GM18502 (cell line): ENCODE data around the gene MMP25.
A peak's percentile ranks its signal among the peaks of the same experiment; 100 is the strongest.

Experiments
- ATAC-seq: cut with Tn5 transposase; IDR thresholded peaks from one replicate; pipeline ENCODE4 v1.9.1; 2021; ENCODE audit warnings: mild to moderate bottlenecking; ENCODE audit not compliant: unreplicated experiment, poor library complexity

MMP25 gene

DNA sequence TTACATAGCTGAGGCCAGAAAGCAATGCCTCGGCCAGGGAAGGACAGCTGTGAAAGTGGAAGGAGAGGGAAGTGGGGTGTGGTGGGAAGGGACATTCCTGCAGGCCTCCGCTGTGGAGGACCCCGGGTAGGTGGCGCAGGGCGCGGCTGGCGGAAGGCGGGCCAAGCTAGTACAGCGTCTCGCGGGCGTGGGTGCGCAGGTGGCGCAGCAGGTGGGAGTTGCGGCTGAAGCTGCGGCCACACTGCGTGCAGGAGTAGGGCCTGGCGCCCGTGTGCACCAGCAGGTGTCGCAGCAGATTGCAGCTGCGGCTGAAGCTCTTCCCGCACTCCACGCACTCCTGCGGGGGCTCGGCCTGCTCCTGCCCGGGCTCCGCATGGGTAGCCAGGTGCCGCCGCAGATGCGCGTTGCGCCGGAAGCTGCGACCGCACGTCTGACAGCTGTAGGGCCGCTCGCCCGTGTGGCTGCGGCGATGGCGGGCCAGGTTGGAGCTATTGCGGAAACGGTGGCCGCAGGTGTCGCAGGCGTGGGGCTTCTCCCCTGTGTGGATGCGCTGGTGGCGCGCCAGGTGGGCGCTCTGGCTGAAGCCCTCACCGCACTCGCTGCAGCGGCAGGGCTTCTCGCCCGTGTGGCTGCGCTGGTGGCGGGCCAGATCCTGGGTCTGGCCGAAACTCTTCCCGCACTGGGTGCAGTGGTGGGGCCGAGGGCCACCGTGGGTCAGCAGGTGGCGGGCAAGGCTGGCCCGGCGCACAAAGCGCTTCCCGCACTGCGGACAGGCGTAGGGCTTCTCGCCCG, 42.8 kb downstream of the MMP25 start:
- no peak for ATAC-seq

DNA sequence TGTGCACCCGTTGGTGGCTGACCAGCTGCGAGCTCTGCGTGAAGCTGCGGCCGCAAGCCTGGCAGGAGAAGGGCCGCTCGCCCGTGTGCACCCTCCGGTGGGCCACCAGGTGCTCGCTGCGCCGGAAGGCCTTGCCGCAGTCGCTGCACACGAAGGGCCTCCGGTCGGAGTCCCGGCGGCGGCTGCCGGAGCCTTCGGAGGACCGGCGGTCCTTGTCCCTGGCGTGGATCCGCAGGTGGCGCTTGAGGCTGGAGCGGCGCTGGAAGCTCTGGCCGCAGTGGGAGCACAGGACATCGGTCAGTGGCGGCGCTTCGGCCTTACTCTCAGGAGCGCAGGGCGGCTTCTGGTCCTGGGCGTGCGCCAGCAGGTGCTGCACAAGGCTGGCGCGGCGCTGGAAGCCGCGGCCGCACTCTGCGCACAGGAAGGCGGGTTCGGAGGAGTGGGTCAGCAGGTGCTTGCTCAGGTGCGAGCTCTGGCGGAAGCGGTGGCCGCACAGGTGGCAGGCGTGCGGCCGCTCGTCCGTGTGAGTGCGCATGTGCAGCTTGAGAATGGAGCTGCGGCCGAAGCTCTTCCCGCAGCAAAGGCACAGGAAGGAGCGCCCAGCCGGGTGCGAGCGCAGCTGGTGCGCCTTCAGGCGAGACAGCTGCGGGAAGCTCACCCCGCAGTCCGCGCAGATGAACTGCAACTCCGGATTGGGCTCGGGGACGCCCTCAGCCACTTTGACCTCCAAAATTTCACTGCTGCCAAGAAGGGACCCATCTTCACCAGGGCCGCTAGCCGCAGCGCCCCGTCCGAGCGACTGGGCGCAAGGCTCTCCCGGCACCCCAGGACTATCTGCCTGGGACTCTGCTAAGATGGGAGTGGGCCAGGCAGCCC, 43.6 kb downstream of the MMP25 start:
- ATAC-seq, result no peak

DNA sequence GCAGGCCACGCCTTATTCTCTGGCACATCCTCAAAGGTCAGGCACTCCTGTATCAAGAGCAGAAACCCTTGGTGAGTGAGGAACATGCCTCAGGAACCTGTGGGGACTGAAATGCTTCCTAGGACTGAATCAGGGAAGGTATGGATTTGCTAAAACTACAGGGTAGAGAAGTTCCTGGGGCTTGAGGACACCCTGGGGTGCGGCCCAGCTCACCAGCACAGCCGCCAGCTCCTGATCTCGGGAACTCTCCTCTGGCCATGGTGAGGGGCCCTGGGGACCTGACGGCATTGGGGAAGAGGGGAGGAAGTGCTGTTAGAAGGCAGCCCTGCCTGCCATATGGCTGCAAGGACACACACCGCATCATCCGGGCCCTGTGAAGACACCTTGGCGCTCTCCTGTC, 45.2 kb downstream of the MMP25 start:
- ATAC-seq, result no peak

DNA sequence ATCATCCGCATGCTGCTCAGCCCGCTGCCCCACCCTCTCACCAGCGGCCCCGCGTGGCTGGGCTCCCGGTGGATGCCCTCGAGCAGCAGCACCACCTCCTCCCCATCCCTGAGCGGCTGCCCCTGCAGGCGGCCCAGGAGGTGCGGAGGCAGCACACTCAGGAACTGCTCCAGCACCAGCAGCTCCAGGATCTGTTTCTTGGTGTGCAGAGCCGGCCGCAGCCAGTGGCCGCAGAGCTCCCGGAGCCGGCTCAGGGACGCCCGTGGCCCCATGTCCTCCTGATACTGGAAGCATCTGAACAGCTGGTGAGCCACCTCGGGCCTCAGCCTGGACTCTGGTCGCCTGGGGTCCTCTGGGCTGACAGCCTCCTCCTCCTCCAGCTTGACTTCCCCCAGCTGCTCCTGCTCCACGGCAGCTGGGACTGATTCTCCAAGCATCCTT, 46.2 kb downstream of the MMP25 start:
- no peak for ATAC-seq

DNA sequence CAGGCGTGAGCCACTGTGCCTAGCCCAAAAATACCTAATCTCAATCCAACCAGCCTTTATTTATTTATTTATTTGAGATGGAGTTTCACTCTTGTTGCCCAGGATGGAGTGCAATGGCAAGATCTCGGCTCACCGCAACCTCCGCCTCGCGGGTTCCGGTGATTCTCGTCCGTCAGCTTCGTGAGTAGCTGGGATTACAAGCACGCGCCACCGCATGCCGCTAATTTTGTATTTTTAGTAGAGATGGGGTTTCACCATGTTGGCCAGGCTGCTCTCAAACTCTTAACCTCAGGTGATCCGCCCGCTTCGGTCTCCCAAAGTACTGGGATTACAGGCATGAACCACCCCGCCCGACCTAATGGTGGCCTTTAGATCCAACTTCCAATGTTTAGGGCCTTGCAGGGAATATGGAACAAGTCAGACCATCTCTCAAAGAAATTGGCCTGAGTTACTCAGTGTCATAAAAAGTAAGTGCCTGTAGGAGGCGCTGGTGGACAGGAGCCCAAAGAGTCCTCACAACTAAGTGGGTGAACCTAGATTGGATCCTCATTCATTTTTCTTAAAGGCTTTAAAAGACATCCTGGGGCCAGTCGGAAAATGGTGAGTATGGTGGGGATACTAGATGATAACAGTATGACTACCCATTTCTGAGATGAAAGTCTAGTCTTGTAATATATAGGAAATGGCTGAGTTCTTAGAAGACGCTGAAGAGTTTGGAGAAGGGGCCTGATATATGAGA, 48.1 kb downstream of the MMP25 start:
- no peak for ATAC-seq

DNA sequence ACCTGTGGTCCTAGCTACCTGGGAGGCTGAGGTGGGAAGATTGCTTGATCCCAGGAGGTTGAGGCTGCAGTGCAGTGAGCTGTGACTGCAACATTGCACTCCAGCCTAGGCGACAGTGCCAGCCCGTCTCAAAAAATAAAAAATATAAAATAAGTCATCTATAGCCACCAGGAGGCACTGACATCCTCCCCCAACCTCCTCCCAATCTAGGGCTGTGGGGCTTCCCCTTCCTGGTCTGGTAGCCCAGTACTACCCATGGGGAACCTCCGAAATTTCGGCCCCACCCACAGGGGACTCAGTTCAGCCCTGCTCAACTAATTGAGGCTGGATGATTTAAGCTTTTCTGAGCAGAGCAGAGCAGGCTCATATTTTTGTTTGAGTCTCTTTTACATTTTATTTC, 49.5 kb downstream of the MMP25 start:
- ATAC-seq, result peak; percentile 65

DNA sequence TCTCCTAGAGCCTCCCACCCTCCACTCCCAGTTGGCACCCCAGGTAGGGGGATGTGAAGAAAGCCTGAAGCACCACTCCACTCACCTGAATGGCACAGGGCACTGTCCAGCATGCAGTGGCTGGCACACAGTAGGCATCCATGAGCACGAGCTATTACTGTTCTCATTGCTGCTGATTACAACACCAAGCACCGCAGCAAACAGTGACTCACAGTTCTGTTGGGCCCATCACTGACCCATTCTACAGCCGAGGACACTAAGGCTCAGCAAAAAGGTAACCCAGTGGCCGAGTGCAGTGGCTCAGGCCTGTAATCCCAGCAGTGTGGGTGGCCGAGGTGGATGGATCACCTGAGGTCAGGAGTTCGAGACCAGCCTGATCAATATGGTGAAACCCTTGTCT, 50.0 kb downstream of the MMP25 start:
- no peak for ATAC-seq

DNA sequence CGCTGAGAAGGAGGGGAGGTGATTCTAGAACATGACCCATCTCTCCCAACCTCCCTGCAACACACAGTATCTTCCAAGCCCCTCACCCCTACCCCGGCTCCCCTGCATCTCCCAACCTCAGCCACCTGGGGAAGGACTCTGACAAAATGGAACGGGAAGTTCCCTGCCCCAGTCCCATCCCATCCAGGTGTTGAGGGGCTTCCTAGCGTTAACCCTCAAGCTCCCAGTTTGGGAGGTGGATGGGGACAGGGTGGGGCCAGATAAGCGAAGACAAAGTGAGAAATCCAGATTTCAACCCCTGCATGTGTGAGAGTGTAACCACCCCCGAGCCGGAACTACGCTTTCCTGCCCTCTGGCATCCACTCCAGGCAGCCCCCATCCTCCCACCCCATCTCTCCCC, 50.9 kb downstream of the MMP25 start:
- no peak for ATAC-seq

DNA sequence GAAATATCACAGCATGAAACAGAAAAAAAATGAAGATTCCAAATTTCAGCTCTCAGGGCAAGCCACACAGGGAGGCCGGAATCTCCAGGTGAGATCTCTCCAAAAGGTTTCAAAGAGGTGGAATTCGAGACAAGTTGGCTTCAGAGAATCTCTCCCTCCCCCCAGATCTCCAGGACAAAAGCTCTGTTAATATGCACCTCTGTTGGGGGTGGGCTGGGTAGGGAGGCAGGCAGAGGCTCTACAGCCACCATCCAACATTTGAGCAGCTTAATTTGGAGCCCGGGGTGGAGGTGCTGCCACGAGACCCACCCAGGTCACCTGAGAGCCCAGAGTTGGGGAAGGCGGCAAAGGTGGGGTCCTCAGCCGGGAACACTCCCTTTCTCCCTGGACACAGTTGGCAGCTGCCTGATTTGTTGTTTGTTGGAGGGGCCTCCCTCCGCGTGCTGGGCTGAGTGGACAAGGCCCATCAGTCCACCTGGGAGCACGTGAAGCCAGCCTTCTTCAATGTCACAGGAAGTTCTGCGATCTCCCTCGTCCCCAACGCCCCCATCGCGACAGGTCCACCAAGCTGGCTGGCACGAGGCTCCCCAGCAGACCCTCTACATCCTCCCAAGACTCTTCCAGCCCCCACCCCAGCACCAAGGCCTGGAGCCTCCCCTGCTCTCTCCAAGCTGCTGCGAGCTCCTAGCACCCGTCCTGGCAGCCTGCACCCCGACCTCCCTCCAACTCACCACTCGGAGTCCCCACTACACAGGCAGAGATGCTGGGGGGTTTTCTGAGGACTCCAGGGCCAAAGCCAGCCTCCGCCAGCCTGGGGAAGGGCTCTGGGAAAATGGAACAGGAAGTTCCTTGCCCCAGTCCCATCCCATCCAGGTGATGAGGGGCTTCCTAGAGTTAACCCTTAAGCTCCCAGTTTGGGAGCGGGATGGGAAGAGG, 52.4 kb downstream of the MMP25 start, which contains the start of gene ZSCAN10:
TSS of gene ZSCAN10 (minus strand) at position 836 of the 936 bp plus-strand sequence. CDS start 6,357 bp downstream, outside the sequence.
- no peak for ATAC-seq

DNA sequence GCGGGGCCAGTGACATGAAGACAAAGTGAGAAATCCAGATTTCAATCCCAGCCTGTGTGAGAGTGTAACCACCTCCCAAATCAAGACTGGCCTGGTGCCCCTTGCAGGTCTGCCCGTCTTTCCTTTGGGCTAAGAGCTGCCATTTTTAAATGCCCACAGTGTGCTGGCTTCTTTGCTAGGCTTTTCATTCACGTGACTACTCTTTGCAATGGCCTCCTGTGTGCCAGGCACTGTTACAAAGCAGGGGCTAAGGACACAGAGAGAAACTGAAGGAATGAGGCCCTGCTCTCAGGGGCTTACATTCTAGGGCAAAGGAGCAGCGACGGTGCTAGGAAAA, 53.0 kb downstream of the MMP25 start:
- ATAC-seq, result no peak

DNA sequence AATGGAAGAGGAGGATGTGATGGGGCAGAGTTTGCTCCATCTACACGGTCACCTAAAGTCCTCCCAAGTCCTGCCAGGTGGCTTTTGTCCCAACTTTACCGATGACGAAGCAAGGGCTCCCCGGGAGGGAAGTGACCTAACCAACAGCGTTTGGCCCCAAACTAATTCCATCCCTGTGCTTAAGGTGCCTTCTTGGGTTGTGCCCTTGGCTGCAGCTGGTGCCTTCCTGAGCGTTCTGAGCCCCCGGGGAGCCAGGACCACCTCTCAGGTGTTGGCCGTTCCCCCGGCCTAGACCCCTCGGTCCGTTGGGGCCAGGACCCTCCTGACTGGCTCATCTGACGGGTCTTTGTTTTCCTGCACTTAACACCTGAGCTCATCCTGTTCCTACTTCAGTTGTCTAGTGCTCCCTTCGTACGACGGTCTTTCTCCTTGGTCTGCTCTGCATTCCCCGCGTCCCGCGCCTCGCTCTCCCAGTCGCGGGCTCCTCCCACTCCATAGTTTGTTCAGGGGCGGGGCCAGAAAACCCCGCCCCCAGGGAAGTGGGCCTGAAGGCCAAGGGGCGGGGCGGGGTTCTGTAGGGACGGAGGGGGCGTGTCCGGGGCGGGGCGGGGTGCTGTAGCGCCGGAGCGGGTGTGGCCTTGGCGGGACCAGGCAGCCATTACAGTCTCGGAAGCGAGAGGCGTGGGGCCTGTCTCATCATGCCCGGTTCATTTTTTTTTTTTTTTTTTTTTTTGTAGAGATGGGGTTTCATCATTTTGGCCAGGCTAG, 53.6 kb downstream of the MMP25 start:
- peak; percentile 54 for ATAC-seq

DNA sequence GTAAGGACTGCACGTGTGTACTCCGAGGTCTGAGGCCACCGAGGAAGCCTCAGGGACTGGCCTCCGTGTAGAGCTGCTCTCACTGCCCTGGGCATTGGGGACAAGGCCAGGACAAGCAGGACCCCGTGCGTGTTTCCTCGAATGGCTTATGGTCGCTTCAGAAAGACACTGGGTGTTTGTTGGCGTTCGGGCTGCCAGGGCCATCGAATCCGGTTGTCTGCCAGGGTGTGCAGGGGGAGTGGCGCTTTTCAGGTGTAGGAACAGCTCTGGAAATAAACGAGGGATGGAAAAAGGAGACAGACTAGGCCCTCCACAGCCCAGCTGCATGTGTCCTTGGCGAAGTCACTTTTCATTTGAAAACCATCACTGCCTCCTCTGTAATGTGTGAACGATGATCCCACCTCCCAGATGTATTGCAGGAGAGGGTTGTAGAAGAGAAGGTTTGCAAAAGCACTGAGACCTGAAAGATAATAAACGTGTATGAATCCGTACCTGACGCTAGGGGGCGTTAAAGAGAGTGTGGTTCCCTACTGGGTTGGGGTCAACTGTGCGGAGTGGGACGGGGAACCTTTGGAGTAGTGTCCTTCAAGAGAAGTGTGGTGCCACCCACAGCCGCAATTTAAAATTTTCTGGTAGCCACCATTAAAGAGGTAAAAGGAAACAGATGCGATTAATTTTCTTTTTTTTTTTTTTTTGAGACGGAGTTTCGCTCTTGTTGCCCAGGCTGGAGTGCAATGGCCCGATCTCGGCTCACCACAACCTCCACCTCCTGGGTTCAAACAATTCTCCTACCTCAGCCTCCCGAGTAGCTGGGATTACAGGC, 54.9 kb downstream of the MMP25 start:
- ATAC-seq, result no peak

DNA sequence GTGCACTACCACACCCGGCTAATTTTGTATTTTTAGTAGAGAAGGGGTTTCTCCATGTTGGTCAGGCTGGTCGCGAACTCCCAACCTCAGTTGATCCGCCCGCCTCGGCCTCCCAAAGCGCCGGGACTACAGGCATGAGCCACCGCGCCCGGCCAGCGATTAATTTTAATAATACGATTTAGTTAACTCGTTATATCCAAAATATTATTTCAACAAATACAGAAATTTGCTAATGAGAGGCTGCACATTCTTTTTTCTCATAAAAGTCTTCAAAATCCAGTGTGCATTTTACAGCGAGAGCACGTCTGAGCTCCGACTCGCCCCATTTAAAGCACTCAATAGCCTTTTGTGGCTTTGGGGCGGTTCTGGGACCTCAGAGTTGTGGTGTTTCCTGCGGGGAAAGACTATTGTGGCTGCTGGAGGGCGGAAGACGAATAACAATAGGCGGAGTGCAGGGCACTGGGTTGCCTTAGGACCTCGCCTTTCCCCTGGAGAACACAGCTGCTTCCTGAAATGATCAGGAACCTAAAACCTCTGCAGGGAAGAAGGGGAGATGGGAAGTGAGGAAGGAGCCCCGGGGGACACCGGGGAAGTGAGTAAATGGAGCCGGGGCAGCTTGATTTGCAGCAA, 55.6 kb downstream of the MMP25 start:
- ATAC-seq, result no peak

DNA sequence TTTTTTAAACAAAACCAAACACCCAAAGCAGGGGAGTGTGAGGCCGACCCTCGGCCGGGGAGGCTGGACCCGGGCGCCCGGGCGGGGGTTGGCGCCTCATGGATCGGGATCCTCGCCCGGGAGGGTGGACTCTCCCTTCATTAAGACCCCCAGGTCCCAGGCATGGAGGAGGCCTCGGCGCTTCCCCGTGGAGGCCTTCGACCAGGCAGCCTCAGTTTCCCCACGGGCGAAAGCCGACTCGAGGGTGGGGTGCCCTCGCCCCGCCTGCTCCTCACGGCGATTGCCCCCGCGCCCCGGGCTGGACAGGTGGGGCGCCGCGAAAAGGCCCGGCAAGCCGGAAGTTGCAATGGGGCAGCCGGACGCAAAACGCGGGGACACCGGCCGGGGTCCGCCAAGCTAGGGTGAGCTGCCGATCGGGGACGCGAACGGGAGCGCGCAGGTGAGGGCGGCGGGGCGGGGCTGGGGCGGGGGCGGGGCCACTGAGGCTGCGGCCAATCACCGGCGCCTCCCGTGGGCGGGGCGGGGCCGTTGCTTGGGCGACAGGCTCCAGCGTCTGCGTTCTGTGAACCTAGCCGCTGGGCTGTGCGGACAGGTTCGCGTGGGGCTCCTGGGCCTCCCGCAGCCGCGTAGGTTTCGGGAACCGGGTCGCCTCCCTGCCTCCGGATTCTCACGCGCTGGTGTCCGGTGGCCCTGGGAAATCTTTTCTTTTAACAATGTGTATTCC, 60.0 kb downstream of the MMP25 start:
- peak; percentile 88 for ATAC-seq
